Upper lobe of left lung (tissue), 6 donors: ENCODE results near the gene TMEM14A. TPM values are rescaled to one million over a fixed set of nuclear protein-coding genes. Genes with fewer than 3 reads are reported as not detected.
"Not testable (repeated sequence)": the region's sequence is repeated elsewhere in the genome, so short reads cannot be mapped to it uniquely, and the experiment has no call there.

Source experiments
- ATAC-seq, 2 donors: fragments of 200-7000 bp; cut with Tn5 transposase; one replicate each; pipeline ENCODE4 v1.9.1; 2022; ENCODE audit warnings: mild to moderate bottlenecking in 2 of 2, moderate library complexity in 2 of 2; ENCODE audit not compliant: low FRiP score in 2 of 2
- DNase-seq, 2 donors: peaks; one replicate each; pipeline ENCODE4 v3.0.0-alpha.2; 2019 to 2020
- H3K27ac ChIP-seq, 4 donors: fragments of 200-600 bp; sonication (generic); one replicate each; pipeline ENCODE4 v1.5.1; 2016 to 2019
- H3K27me3 ChIP-seq, 4 donors: fragments of 200-600 bp; sonication (generic); one replicate each; pipeline ENCODE4 v1.5.1; 2017 to 2019
- H3K36me3 ChIP-seq, 4 donors: fragments of 200-600 bp; sonication (generic); one replicate each; pipeline ENCODE4 v1.5.1; 2016 to 2019
- H3K4me1 ChIP-seq, 4 donors: fragments of 200-600 bp; sonication (generic); one replicate each; pipeline ENCODE4 v1.5.1; 2018 to 2019
- H3K4me3 ChIP-seq, 4 donors: fragments of 200-600 bp; sonication (generic); one replicate each; pipeline ENCODE4 v1.5.1; 2017 to 2019; ENCODE audit warnings: mild to moderate bottlenecking in 2 of 4, moderate library complexity in 1 of 4
- H3K9me3 ChIP-seq, 4 donors: fragments of 200-600 bp; sonication (generic); one replicate each; pipeline ENCODE4 v1.5.1; 2018 to 2019
- EP300 ChIP-seq, 4 donors: sonication (generic); formaldehyde crosslinking; IDR thresholded peaks; one replicate each; pipeline ENCODE4 v1.5.1; 2017; ENCODE audit warnings: antibody characterized with exemption in 4 of 4, control low read depth in 2 of 4
- POLR2A ChIP-seq, 4 donors: fragments of 450-650 bp; IDR thresholded peaks; one replicate each; pipeline ENCODE4 v1.5.1; 2016 to 2017; ENCODE audit warnings: antibody characterized with exemption in 4 of 4, mild to moderate bottlenecking in 2 of 4
- POLR2AphosphoS5 ChIP-seq, 2 donors: sonication (generic); formaldehyde crosslinking; IDR thresholded peaks; one replicate each; pipeline ENCODE4 v1.5.1; 2017; ENCODE audit warnings: antibody characterized with exemption in 2 of 2
- WGBS, 2 donors: methylation state at CpG; one replicate each; pipeline ENCODE4 v1.1.5; 2017 to 2018; 5-methylcytosine and 5-hydroxymethylcytosine counted together
- total RNA-seq, 6 donors: library from RNA; depleted of rRNA in 4 of 6; stranded (reverse); fragments of >200 nt in 4 of 6; gene quantifications; one replicate each; pipeline versions ENCODE4 v1.1.0 to v1.2.1, GENCODE V29; 2016 to 2021
- TF ChIP-seq, protein P1 (sequence below), 6 experiments: fragments of 450-650 bp in 4 of 6; fragments of 200-600 bp in 2 of 6; sonication (generic) in 2 of 6; IDR thresholded peaks; one replicate each; pipeline ENCODE4 v1.5.1; 2016 to 2019; ENCODE audit warnings: antibody characterized with exemption in 6 of 6
- donor health status: DM: no; HTN: no; CAD: no; lungs with moderate emphysema.
- donor health status: DM: no; HTN: yes; CAD: no; lungs with severe emphysema.

The TMEM14A gene
- total RNA-seq, 6 donors from 2014 or later, result 8.7 to 25.3 (median 14.3) TPM; not detected in 1

DNA sequence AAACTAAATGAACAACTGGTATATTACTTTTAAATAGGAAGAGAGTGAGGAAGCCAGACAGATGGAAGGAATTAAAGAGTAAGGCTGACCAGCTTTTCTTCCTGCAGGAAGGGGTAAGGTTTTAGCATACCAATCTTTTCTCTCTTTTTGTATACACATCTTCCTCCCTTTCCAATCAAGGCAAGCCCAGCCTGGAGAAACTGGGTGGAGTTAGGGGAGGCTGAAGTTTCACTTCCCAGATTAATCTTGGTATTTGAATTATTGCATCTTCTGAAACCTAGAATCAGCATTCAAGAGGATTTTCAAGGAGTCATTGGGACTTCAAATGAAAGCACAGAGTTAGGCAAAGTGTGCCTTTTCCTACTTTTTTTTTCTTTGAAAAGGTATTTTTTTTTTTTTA lies 33.1 kb downstream of the TMEM14A start:
- ATAC-seq (peak in 1 of 2 donors; percentile 40), DNase-seq (no peak)
- no peaks in the 10 kb centered on the region for H3K4me1 ChIP-seq
- no peak for TF ChIP-seq POLR2A (IDR thresholded peaks at IDR 0.05)
- TF ChIP-seq, protein P1, sequence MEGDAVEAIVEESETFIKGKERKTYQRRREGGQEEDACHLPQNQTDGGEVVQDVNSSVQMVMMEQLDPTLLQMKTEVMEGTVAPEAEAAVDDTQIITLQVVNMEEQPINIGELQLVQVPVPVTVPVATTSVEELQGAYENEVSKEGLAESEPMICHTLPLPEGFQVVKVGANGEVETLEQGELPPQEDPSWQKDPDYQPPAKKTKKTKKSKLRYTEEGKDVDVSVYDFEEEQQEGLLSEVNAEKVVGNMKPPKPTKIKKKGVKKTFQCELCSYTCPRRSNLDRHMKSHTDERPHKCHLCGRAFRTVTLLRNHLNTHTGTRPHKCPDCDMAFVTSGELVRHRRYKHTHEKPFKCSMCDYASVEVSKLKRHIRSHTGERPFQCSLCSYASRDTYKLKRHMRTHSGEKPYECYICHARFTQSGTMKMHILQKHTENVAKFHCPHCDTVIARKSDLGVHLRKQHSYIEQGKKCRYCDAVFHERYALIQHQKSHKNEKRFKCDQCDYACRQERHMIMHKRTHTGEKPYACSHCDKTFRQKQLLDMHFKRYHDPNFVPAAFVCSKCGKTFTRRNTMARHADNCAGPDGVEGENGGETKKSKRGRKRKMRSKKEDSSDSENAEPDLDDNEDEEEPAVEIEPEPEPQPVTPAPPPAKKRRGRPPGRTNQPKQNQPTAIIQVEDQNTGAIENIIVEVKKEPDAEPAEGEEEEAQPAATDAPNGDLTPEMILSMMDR (IDR thresholded peaks at IDR 0.05), result no peak
- no peak for TF ChIP-seq EP300 (IDR thresholded peaks at IDR 0.05)
- H3K36me3 ChIP-seq, result no peaks in the 10 kb centered on the region
- peaks cover 0 to 6% (median 0%) of the 10 kb centered on the region in 4 donors for H3K9me3 ChIP-seq
- no peak overlapping the region for H3K27ac ChIP-seq
- H3K27me3 ChIP-seq, result no peaks in the 10 kb centered on the region
- H3K4me3 ChIP-seq, result no peak overlapping the region

DNA sequence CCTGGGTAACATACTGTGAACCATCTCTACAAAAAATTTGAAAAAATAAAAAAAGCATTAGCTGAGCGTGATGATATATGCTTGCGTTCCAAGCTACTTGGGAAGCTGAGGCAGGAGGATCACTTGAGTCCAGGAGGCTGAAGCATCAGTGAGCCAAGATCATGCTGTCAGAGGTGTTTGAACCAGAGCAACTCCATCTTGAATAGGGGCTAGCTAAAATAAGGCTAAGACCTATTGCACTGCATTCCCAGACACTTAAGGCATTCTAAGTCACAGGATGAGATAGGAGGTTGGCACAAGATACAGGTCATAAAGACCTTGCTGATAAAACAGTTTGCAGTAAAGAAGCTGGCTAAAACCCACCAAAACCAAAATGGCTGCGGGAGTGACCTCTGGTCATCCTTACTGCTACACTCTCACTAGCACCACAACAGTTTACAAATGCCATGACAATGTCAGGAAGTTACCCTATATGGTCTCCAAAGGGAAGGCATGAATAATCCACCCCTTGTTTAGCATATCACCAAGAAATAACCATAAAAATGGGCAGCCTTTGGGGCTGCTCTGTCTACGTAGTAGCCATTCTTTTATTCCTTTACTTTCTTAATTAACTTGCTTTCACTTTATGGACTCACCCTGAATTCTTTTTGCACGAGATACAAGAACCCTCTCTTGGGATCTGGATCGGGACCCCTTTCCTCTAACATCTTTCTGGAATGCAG lies 34.0 kb downstream of the TMEM14A start:
- H3K4me3 ChIP-seq, H3K36me3 ChIP-seq, H3K27me3 ChIP-seq, H3K4me1 ChIP-seq, H3K9me3 ChIP-seq, H3K27ac ChIP-seq, DNase-seq, ATAC-seq: not testable (repeated sequence)
- 86 to 92% methylated on average over 6 of the region's 6 CpGs for WGBS, 2 donors

DNA sequence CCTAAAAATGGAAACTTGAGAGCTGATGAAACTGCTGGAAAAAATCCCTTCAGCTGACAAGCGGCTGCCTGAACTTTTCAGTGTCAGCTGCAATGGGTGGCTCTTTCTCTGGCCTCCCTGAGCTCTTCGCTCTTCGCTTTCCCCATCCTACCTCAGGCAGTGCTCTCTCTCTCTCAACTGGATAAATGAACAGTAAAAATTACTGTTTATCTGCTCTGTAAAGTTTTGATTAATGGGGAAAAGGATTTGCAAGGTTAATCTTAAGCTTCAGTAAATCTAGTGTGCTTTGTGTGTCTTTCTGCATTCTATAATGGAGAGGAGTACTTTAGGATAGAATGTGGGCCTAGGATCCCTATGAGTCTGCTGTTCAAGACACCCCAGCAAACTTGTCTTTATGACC lies 35.1 kb downstream of the TMEM14A start:
- ATAC-seq, result no peak
- H3K4me1 ChIP-seq, result no peaks in the 10 kb centered on the region
- H3K27ac ChIP-seq, result no peak overlapping the region
- no peaks in the 10 kb centered on the region for H3K36me3 ChIP-seq
- H3K4me3 ChIP-seq, result no peak overlapping the region
- no peak for DNase-seq
- H3K27me3 ChIP-seq, result no peaks in the 10 kb centered on the region
- H3K9me3 ChIP-seq, result peaks cover 0 to 6% (median 0%) of the 10 kb centered on the region in 4 donors
- WGBS, 2 donors, result 94 to 96% methylated on average over 3 of the region's 3 CpGs
- TF ChIP-seq, protein P1 (IDR thresholded peaks at IDR 0.05), result no peak
- no peak for TF ChIP-seq EP300 (IDR thresholded peaks at IDR 0.05)
- TF ChIP-seq POLR2A (IDR thresholded peaks at IDR 0.05), result no peak
- no peak for TF ChIP-seq POLR2AphosphoS5 (IDR thresholded peaks at IDR 0.05)

DNA sequence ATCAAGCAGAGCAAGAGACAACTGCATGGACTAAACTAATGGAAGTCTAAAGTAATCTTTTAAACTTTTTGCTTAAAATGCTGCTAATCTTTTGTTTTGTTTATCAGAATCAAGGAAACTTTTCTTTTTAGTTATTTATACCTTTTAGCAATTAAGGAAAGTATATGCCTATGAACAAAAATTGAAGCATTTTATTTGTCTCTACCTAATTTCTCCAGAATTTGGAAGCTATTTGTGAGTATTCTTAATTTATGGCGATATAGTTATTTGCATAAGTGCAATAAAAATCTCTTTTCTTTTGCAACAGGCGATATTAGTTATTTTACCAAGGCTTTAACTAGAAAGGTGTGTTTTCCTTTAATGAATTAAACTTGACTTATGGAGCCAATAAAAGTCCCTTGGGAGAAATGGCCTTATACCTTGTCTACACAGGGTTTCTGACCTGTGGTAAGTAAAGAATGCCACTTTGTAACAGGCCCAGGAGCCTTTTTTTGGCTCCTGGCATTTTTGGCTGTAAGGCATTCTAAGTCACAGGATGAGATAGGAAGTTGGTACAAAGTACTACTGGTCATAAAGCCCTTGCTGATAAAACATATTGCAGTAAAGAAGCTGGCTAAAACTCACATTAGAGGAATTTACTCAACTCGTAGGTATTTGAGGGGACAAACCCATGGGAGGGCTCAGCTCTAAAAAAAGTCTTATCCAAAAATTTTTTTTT lies 37.2 kb downstream of the TMEM14A start:
- TF ChIP-seq EP300 (IDR thresholded peaks at IDR 0.05) (no peak), POLR2AphosphoS5 (IDR thresholded peaks at IDR 0.05) (no peak), POLR2A (IDR thresholded peaks at IDR 0.05) (no peak)
- TF ChIP-seq, protein P1 (IDR thresholded peaks at IDR 0.05), result no peak
- no peak for DNase-seq
- Histone ChIP-seq H3K4me3 (no peak overlapping the region), H3K27me3 (no peaks in the 10 kb centered on the region), H3K9me3 (peaks cover 0 to 6% (median 0%) of the 10 kb centered on the region in 4 donors), H3K36me3 (no peaks in the 10 kb centered on the region), H3K4me1 (no peaks in the 10 kb centered on the region), H3K27ac (no peak overlapping the region)
- 87 to 93% methylated on average over 3 of the region's 3 CpGs for WGBS, 2 donors
- no peak for ATAC-seq

DNA sequence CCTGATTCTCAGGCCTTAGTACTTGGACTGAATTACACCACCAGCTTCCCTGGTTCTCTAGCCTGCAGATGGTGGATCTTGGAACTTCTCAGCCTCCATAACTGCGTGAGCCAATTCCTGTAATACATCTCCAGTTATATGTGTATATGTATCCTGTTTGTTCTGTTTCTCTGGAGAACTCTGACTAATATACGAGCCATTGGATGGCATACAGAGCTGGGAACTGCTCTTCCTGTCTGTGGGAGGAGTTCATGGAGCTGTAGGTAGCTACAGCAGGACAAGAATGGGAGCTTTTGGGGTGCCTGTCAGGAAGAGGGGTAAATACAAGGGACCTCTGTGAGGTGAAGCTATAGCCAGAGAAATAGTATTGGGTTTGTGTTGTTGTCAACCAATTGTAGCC lies 41.2 kb downstream of the TMEM14A start:
- Histone ChIP-seq H3K27ac (no peak overlapping the region), H3K9me3 (peaks cover 0 to 6% (median 0%) of the 10 kb centered on the region in 4 donors), H3K27me3 (no peaks in the 10 kb centered on the region), H3K4me3 (no peak overlapping the region), H3K4me1 (no peaks in the 10 kb centered on the region), H3K36me3 (no peaks in the 10 kb centered on the region)
- TF ChIP-seq POLR2A (IDR thresholded peaks at IDR 0.05) (no peak), EP300 (IDR thresholded peaks at IDR 0.05) (no peak), POLR2AphosphoS5 (IDR thresholded peaks at IDR 0.05) (no peak)
- TF ChIP-seq, protein P1 (IDR thresholded peaks at IDR 0.05), result no peak
- DNase-seq (no peak), ATAC-seq (no peak)
- 65 to 79% methylated on average over 2 of the region's 2 CpGs for WGBS, 2 donors

DNA sequence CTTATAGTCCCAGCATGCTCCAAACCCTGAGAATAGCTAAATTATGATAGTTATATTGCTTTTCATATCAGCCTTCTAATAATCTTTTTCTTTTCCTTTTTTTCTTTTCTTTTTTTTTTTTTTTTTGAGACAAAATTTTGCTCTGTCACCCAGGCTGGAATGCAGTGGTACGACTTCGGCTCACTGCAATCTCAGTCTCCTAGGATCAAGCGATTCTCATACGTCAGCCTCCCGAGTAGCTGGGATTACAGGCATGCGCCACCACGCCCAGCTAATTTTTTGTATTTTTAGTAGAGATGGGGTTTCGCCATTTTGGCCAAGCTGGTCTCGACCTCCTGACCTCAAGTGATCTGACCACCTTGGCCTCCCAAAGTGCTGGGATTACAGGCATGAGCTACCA lies 43.8 kb downstream of the TMEM14A start:
- ATAC-seq, H3K9me3 ChIP-seq, H3K27ac ChIP-seq, DNase-seq, H3K27me3 ChIP-seq, H3K4me3 ChIP-seq, H3K36me3 ChIP-seq, H3K4me1 ChIP-seq: not testable (repeated sequence)
- WGBS, 2 donors, result 85 to 88% methylated on average over 9 of the region's 9 CpGs
